Neural progenitor cell (in vitro differentiated cells): ENCODE data around the gene CDC42EP1. TPM values are rescaled to one million over a fixed set of nuclear protein-coding genes. Genes with fewer than 3 reads are reported as not detected.

Experiments
- DNase-seq: peaks from one replicate; pipeline ENCODE4 v3.0.0-alpha.2; 2016; ENCODE audit warnings: low spot score
- H2AFZ ChIP-seq: fragments of 200-600 bp; sonication (generic); replicated peaks from 2 replicates; pipeline ENCODE4 v1.6.1; 2016; ENCODE audit warnings: antibody characterized with exemption
- H3F3A ChIP-seq: fragments of 200-600 bp; sonication (generic); 2 replicates; pipeline ENCODE4 v1.6.1; 2016; ENCODE audit warnings: antibody characterized with exemption, low read depth
- H3K27ac ChIP-seq: fragments of 200-600 bp; sonication (generic); 2 replicates; pipeline ENCODE4 v1.5.1; 2016; ENCODE audit warnings: mild to moderate bottlenecking
- H3K27me3 ChIP-seq: fragments of 200-600 bp; sonication (generic); 2 replicates; pipeline ENCODE4 v1.6.1; 2016; ENCODE audit warnings: mild to moderate bottlenecking, moderate library complexity
- H3K36me3 ChIP-seq: fragments of 200-600 bp; sonication (generic); 2 replicates; pipeline ENCODE4 v1.5.1; 2016
- H3K4me1 ChIP-seq: fragments of 200-600 bp; sonication (generic); 2 replicates; pipeline ENCODE4 v1.6.1; 2016; ENCODE audit warnings: mixed run types
- H3K4me2 ChIP-seq: fragments of 200-600 bp; sonication (generic); 2 replicates; pipeline ENCODE4 v1.6.1; 2016
- H3K4me3 ChIP-seq: fragments of 200-600 bp; sonication (generic); 2 replicates; pipeline ENCODE4 v1.5.1; 2016
- H3K79me2 ChIP-seq: fragments of 200-600 bp; sonication (generic); 2 replicates; pipeline ENCODE4 v1.6.1; 2016; ENCODE audit warnings: low read depth
- H3K9ac ChIP-seq: fragments of 200-600 bp; sonication (generic); 2 replicates; pipeline ENCODE4 v1.6.1; 2016
- H3K9me3 ChIP-seq: fragments of 200-600 bp; sonication (generic); 2 replicates; pipeline ENCODE4 v1.5.1; 2016; ENCODE audit warnings: low read depth
- H4K20me1 ChIP-seq: fragments of 200-600 bp; sonication (generic); 2 replicates; pipeline ENCODE4 v1.6.1; 2016; ENCODE audit warnings: low read depth
- H3K27ac Mint-ChIP-seq: 3 replicates; pipeline ENCODE4 v1.8.0; 2021; ENCODE audit warnings: mixed read lengths
- H3K27me3 Mint-ChIP-seq: 2 replicates; pipeline ENCODE4 v1.8.0; 2022; ENCODE audit warnings: low read depth, mild to moderate bottlenecking, inconsistent platforms, moderate library complexity, mixed read lengths; ENCODE audit not compliant: insufficient read depth
- H3K36me3 Mint-ChIP-seq: 3 replicates; pipeline ENCODE4 v1.8.0; 2021; ENCODE audit warnings: mixed read lengths
- H3K4me1 Mint-ChIP-seq: 3 replicates; pipeline ENCODE4 v1.8.0; 2021; ENCODE audit warnings: mixed read lengths
- H3K4me3 Mint-ChIP-seq: 3 replicates; pipeline ENCODE4 v1.8.0; 2021; ENCODE audit warnings: mild to moderate bottlenecking, moderate library complexity, mixed read lengths
- H3K9me3 Mint-ChIP-seq: 3 replicates; pipeline ENCODE4 v1.8.0; 2020; ENCODE audit warnings: mixed read lengths
- EZH2 ChIP-seq: fragments of 200-600 bp; sonication (generic); IDR thresholded peaks from 2 replicates; pipeline ENCODE4 v1.6.1; 2017; ENCODE audit warnings: antibody characterized with exemption, mild to moderate bottlenecking, moderate library complexity
- EZH2phosphoT487 ChIP-seq: fragments of 200-600 bp; sonication (generic); IDR thresholded peaks from 2 replicates; pipeline ENCODE4 v1.6.1; 2017; ENCODE audit warnings: antibody characterized with exemption
- total RNA-seq: library from RNA; depleted of rRNA; stranded (reverse); fragments of >200 nt; gene quantifications from 2 replicates; pipeline ENCODE4 v1.2.3, GENCODE V29; 2015; ENCODE audit warnings: low replicate concordance
- TF ChIP-seq, protein P1 (sequence below): fragments of 200-600 bp; sonication (generic); IDR thresholded peaks from 2 replicates; pipeline ENCODE4 v1.5.1; 2017; ENCODE audit warnings: antibody characterized with exemption, mild to moderate bottlenecking

Gene CDC42EP1
- total RNA-seq, 1 donor from 2014 or later, result 0.84 TPM

DNA sequence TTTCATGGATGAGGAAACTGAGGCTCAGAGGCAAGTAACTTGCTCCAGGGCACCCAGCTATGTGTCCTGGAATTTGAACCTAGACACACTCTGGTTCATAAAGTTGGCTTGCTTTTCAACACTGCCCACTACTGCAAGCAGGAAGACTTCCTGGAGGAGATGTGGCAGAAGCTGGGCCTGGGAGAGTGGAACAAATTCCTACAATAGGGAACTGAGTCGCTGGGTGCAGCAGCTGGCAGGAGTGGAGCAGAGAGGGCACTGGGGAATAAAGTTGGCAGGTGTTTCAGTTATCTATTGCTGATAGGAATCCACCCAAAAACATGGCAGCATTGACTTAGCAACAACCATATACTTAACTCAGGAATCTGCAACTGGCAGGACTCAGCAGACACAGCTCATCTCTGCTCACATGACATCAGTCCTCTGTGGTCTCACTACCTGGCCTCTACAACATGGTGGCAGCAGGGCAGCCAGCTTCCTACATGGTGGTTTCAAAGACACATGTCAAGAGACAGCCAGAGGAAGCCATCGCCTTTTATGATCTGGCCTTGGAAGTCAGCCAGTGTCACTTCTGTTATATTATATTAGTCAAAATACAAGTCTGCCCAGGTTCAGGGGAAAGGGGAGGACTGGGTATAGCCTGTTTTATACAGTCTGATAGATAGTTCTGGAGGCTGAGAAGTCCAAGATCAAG is 30.5 kb upstream of the CDC42EP1 start:
- H2AFZ ChIP-seq, result no peak overlapping the region
- H3K4me1 ChIP-seq, result no peaks in the 10 kb centered on the region
- no peak overlapping the region for H3K4me3 Mint-ChIP-seq
- H3K4me2 ChIP-seq, result no peak overlapping the region
- no peak for DNase-seq
- H4K20me1 ChIP-seq, result no peaks in the 10 kb centered on the region
- TF ChIP-seq EZH2phosphoT487 (no peak), EZH2 (no peak)
- TF ChIP-seq, protein P1, sequence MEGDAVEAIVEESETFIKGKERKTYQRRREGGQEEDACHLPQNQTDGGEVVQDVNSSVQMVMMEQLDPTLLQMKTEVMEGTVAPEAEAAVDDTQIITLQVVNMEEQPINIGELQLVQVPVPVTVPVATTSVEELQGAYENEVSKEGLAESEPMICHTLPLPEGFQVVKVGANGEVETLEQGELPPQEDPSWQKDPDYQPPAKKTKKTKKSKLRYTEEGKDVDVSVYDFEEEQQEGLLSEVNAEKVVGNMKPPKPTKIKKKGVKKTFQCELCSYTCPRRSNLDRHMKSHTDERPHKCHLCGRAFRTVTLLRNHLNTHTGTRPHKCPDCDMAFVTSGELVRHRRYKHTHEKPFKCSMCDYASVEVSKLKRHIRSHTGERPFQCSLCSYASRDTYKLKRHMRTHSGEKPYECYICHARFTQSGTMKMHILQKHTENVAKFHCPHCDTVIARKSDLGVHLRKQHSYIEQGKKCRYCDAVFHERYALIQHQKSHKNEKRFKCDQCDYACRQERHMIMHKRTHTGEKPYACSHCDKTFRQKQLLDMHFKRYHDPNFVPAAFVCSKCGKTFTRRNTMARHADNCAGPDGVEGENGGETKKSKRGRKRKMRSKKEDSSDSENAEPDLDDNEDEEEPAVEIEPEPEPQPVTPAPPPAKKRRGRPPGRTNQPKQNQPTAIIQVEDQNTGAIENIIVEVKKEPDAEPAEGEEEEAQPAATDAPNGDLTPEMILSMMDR, result no peak
- no peak overlapping the region for H3K27ac ChIP-seq
- H3K27me3 ChIP-seq, result no peaks in the 10 kb centered on the region
- no peak overlapping the region for H3K27ac Mint-ChIP-seq
- no peak overlapping the region for H3K4me3 ChIP-seq
- H3F3A ChIP-seq, result no peaks in the 10 kb centered on the region
- no peaks in the 10 kb centered on the region for H3K36me3 ChIP-seq
- no peaks in the 10 kb centered on the region for H3K9me3 Mint-ChIP-seq
- H3K36me3 Mint-ChIP-seq, result no peaks in the 10 kb centered on the region
- H3K27me3 Mint-ChIP-seq, result peaks cover 10% of the 10 kb centered on the region
- H3K4me1 Mint-ChIP-seq, result peaks cover 4% of the 10 kb centered on the region
- no peak overlapping the region for H3K9ac ChIP-seq
- no peaks in the 10 kb centered on the region for H3K9me3 ChIP-seq
- H3K79me2 ChIP-seq, result no peaks in the 10 kb centered on the region

DNA sequence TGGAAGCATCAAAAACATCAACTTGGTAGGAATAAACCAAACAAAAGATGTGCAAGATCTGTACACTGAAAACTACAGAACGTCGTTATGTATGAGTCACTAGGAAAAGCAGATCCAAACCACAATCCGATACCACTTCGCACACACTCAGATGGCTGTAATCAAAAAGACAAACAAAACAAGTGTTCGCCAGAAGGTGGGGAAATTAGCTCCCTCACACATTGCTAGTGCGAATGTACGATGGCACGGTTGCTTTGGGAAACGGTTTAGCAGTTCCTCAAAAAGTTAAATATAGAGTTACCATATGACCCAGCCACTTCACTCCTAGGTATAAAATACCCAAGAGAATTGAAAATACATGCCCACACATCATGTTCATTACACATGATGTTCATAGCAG is 26.3 kb upstream of the CDC42EP1 start:
- H3K27ac ChIP-seq, result no peak overlapping the region
- Mint-ChIP-seq H3K27me3 (peaks cover 2% of the 10 kb centered on the region), H3K4me3 (no peak overlapping the region), H3K36me3 (no peaks in the 10 kb centered on the region), H3K9me3 (no peaks in the 10 kb centered on the region), H3K4me1 (peaks cover 9% of the 10 kb centered on the region), H3K27ac (no peak overlapping the region)
- H3K9ac ChIP-seq, result no peak overlapping the region
- no peaks in the 10 kb centered on the region for H3K4me1 ChIP-seq
- H3K79me2 ChIP-seq, result no peaks in the 10 kb centered on the region
- DNase-seq, result no peak
- no peaks in the 10 kb centered on the region for H3K36me3 ChIP-seq
- H3K27me3 ChIP-seq, result no peaks in the 10 kb centered on the region
- H3F3A ChIP-seq, result no peaks in the 10 kb centered on the region
- no peaks in the 10 kb centered on the region for H3K9me3 ChIP-seq
- TF ChIP-seq EZH2phosphoT487 (no peak), EZH2 (no peak)
- TF ChIP-seq, protein P1, result no peak
- H2AFZ ChIP-seq, result no peak overlapping the region
- H3K4me3 ChIP-seq, result no peak overlapping the region
- no peaks in the 10 kb centered on the region for H4K20me1 ChIP-seq
- no peak overlapping the region for H3K4me2 ChIP-seq

DNA sequence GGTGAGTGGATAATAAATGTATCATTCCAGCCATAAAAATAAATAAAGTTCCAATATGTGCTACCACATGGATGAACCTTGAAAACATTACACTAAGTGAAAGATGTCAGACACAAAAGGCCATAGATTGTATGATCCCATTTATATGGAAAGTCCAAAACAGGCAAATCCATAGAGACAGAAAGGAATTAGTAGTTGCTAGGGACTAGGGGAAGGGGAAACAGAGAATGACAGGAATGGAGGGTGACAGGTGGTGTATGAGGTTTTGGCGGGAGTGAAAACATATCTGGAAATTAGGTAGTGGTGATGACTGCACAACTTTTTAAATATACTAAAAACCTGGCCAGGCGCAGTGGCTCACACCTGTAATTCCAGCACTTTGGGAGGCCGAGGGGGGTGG is 25.8 kb upstream of the CDC42EP1 start:
- Histone ChIP-seq H4K20me1 (no peaks in the 10 kb centered on the region), H3K27ac (no peak overlapping the region), H3F3A (no peaks in the 10 kb centered on the region), H3K36me3 (no peaks in the 10 kb centered on the region), H3K9me3 (no peaks in the 10 kb centered on the region), H3K79me2 (no peaks in the 10 kb centered on the region), H3K4me1 (no peaks in the 10 kb centered on the region), H2AFZ (no peak overlapping the region), H3K4me3 (no peak overlapping the region), H3K27me3 (no peaks in the 10 kb centered on the region), H3K9ac (no peak overlapping the region), H3K4me2 (no peak overlapping the region)
- no peak overlapping the region for H3K27ac Mint-ChIP-seq
- peaks cover 12% of the 10 kb centered on the region for H3K4me1 Mint-ChIP-seq
- no peak for DNase-seq
- H3K9me3 Mint-ChIP-seq, result no peaks in the 10 kb centered on the region
- peaks cover 3% of the 10 kb centered on the region for H3K27me3 Mint-ChIP-seq
- TF ChIP-seq EZH2 (no peak), EZH2phosphoT487 (no peak)
- TF ChIP-seq, protein P1, result no peak
- H3K4me3 Mint-ChIP-seq, result no peak overlapping the region
- no peaks in the 10 kb centered on the region for H3K36me3 Mint-ChIP-seq
